Common myeloid progenitor, CD34-positive (primary cell): ENCODE measurements around the gene RAB40AL. TPM values are rescaled to one million over a fixed set of nuclear protein-coding genes. Genes with fewer than 3 reads are reported as not detected.
"Not testable (repeated sequence)": the region's sequence is repeated elsewhere in the genome, so short reads cannot be mapped to it uniquely, and the experiment has no call there.

Experiments
- CTCF ChIA-PET: fragments of 350-600 bp; sonication (Branson Sonifier 250); formaldehyde crosslinking; loops from one replicate; lab custom pipeline; 2021; ENCODE audit warnings: antibody characterized with exemption; lab: Charles Lee
- POLR2A ChIA-PET: fragments of 350-600 bp; sonication (Branson Sonifier 250); formaldehyde crosslinking; loops from one replicate; lab custom pipeline; 2021; ENCODE audit warnings: antibody characterized with exemption; lab: Charles Lee
- DNase-seq, 3 donors: peaks; one replicate each; pipeline versions ENCODE4 v3.0.0 to v3.0.0-alpha.2; 2013
- H3K27ac ChIP-seq, 2 experiments: 1 replicate in 1 of 2; 2 replicates in 1 of 2; pipeline ENCODE4 v1.7.0; 2013; ENCODE audit warnings: inconsistent platforms in 2 of 2, low read length in 2 of 2, mild to moderate bottlenecking in 2 of 2, low read depth in 1 of 2, moderate library complexity in 1 of 2; ENCODE audit not compliant: severe bottlenecking in 2 of 2, insufficient read depth in 1 of 2, poor library complexity in 1 of 2
- H3K27me3 ChIP-seq, 5 experiments: replicated peaks in 2 of 5; 1 replicate in 3 of 5; 2 replicates in 2 of 5; pipeline versions ENCODE4 v1.6.1 to v1.7.0; 2013; ENCODE audit warnings: low read length in 4 of 5, mild to moderate bottlenecking in 2 of 5, moderate library complexity in 2 of 5, inconsistent platforms in 1 of 5; ENCODE audit not compliant: insufficient read depth in 5 of 5, control insufficient read depth in 4 of 5
- H3K36me3 ChIP-seq, 4 experiments: 1 replicate in 2 of 4; 2 replicates in 2 of 4; pipeline versions ENCODE4 v1.6.1 to v1.7.0; 2013; ENCODE audit warnings: low read length in 3 of 4, control low read depth in 1 of 4, mild to moderate bottlenecking in 1 of 4; ENCODE audit not compliant: control insufficient read depth in 4 of 4, insufficient read depth in 4 of 4
- H3K4me1 ChIP-seq, 4 experiments: 1 replicate in 3 of 4; 2 replicates in 1 of 4; pipeline versions ENCODE4 v1.6.1 to v1.7.1; 2013; ENCODE audit warnings: low read length in 3 of 4, mild to moderate bottlenecking in 3 of 4, control low read depth in 1 of 4, inconsistent platforms in 1 of 4, moderate library complexity in 1 of 4; ENCODE audit not compliant: control insufficient read depth in 4 of 4, insufficient read depth in 4 of 4; ENCODE audit errors: control extremely low read depth in 1 of 4
- H3K4me3 ChIP-seq, 7 experiments: 1 replicate in 4 of 7; 2 replicates in 3 of 7; pipeline versions ENCODE4 v1.5.1 to v1.7.0; 2013; ENCODE audit warnings: mild to moderate bottlenecking in 7 of 7, low read length in 6 of 7, moderate library complexity in 6 of 7, inconsistent platforms in 2 of 7, low read depth in 2 of 7, control low read depth in 1 of 7; ENCODE audit not compliant: insufficient read depth in 4 of 7, control insufficient read depth in 1 of 7; ENCODE audit errors: extremely low read depth in 1 of 7
- H3K9me3 ChIP-seq, 5 experiments: 1 replicate in 4 of 5; 2 replicates in 1 of 5; pipeline versions ENCODE4 v1.6.1 to v1.7.1; 2013; ENCODE audit warnings: low read length in 4 of 5, mild to moderate bottlenecking in 2 of 5, inconsistent platforms in 1 of 5, low read depth in 1 of 5, moderate library complexity in 1 of 5; ENCODE audit not compliant: control insufficient read depth in 4 of 5, insufficient read depth in 2 of 5; ENCODE audit errors: control extremely low read depth in 1 of 5
- WGBS: methylation state at CpG from one replicate; pipeline ENCODE4 v1.1.5; 2013; ENCODE audit not compliant: insufficient coverage; 5-methylcytosine and 5-hydroxymethylcytosine counted together
- polyA plus RNA-seq: library from polyadenylated mRNA; unstranded; fragments of 120-200 nt; gene quantifications from one replicate; pipeline ENCODE4 v1.2.1, GENCODE V29; 2013

RAB40AL gene
- 0.16 TPM for polyA plus RNA-seq

GRCh38 chrX:102936972-102937371, at the start of gene RAB40AL:
RAB40AL (plus strand) TSS chrX:102937272; CDS start chrX:102937319, 47 bp downstream.
- H3K4me1 ChIP-seq, DNase-seq, H3K36me3 ChIP-seq, H3K4me3 ChIP-seq, POLR2A ChIA-PET, CTCF ChIA-PET, H3K27me3 ChIP-seq, H3K9me3 ChIP-seq, H3K27ac ChIP-seq: not testable (repeated sequence)
- 70% methylated on average over 12 of the region's 15 CpGs for WGBS

- POLR2A ChIA-PET: no interaction called here
- CTCF ChIA-PET: no interaction called here
- no peak overlapping the region for H3K27ac ChIP-seq
- no CpG with 5 or more reads among the region's 3 CpGs for WGBS
- no peak overlapping the region for H3K4me3 ChIP-seq
- DNase-seq: no peak
- H3K4me1 ChIP-seq: no peaks in the 10 kb centered on the region
- no peaks in the 10 kb centered on the region for H3K27me3 ChIP-seq
- no peaks in the 10 kb centered on the region for H3K9me3 ChIP-seq
- no peaks in the 10 kb centered on the region for H3K36me3 ChIP-seq
Observed at GRCh38 chrX:102887687-102888086, 49.4 kb upstream of the RAB40AL start.

- Histone ChIP-seq H3K9me3 (no peaks in the 10 kb centered on the region), H3K27ac (no peak overlapping the region), H3K36me3 (no peaks in the 10 kb centered on the region), H3K27me3 (no peaks in the 10 kb centered on the region), H3K4me1 (no peaks in the 10 kb centered on the region), H3K4me3 (no peak overlapping the region)
- CTCF ChIA-PET: no interaction called here
- no CpG with 5 or more reads among the region's 1 CpG for WGBS
- DNase-seq: no peak
- POLR2A ChIA-PET: no interaction called here
Observed at GRCh38 chrX:102892103-102892502, 45.0 kb upstream of the RAB40AL start.

- POLR2A ChIA-PET: no interaction called here
- peaks cover 0 to 4% (median 0%) of the 10 kb centered on the region in 4 experiments for H3K4me1 ChIP-seq
- peak; percentile 61 to 89 (median 84) for DNase-seq
- 32% methylated on average over 11 of the region's 15 CpGs for WGBS
- H3K4me3 ChIP-seq: no peak overlapping the region
- H3K27me3 ChIP-seq: peaks cover 0 to 6% (median 0%) of the 10 kb centered on the region in 5 experiments
- no peak overlapping the region for H3K27ac ChIP-seq
- H3K36me3 ChIP-seq: no peaks in the 10 kb centered on the region
- CTCF ChIA-PET: interaction anchor here (1.0 to 1.6 kb wide), 4 partner anchors 10 to 832 kb away, joined by 3 to 4 read pairs (median 3); no protein-coding TSS in a partner anchor
- no peaks in the 10 kb centered on the region for H3K9me3 ChIP-seq
Observed at GRCh38 chrX:102899940-102900916, 36.8 kb upstream of the RAB40AL start.

- Histone ChIP-seq H3K4me3 (no peak overlapping the region), H3K36me3 (peaks cover 0 to 10% (median 1%) of the 10 kb centered on the region in 4 experiments), H3K9me3 (no peaks in the 10 kb centered on the region), H3K27me3 (peaks cover 0 to 6% (median 0%) of the 10 kb centered on the region in 5 experiments), H3K27ac (no peak overlapping the region), H3K4me1 (peaks cover 0 to 4% (median 0%) of the 10 kb centered on the region in 4 experiments)
- POLR2A ChIA-PET: no interaction called here
- DNase-seq: no peak
- CTCF ChIA-PET: interaction anchor here (1.1 kb wide), 1 partner anchor 49 kb away, joined by 3 read pairs; no protein-coding TSS in a partner anchor
Observed at GRCh38 chrX:102902355-102902754, 34.7 kb upstream of the RAB40AL start.

- DNase-seq: no peak
- ChIA-PET CTCF (no interaction called here), POLR2A (no interaction called here)
- H3K36me3 ChIP-seq: no peaks in the 10 kb centered on the region
- H3K4me1 ChIP-seq: no peaks in the 10 kb centered on the region
- peaks cover 0 to 1% (median 0%) of the 10 kb centered on the region in 5 experiments for H3K9me3 ChIP-seq
- no CpG with 5 or more reads among the region's 2 CpGs for WGBS
- H3K4me3 ChIP-seq: no peak overlapping the region
- H3K27ac ChIP-seq: no peak overlapping the region
- H3K27me3 ChIP-seq: peaks cover 0 to 3% (median 0%) of the 10 kb centered on the region in 5 experiments
Observed at GRCh38 chrX:102930990-102931756, 5.9 kb upstream of the RAB40AL start.
